ENCODE results near the gene UBE2S.

The UBE2S gene

DNA sequence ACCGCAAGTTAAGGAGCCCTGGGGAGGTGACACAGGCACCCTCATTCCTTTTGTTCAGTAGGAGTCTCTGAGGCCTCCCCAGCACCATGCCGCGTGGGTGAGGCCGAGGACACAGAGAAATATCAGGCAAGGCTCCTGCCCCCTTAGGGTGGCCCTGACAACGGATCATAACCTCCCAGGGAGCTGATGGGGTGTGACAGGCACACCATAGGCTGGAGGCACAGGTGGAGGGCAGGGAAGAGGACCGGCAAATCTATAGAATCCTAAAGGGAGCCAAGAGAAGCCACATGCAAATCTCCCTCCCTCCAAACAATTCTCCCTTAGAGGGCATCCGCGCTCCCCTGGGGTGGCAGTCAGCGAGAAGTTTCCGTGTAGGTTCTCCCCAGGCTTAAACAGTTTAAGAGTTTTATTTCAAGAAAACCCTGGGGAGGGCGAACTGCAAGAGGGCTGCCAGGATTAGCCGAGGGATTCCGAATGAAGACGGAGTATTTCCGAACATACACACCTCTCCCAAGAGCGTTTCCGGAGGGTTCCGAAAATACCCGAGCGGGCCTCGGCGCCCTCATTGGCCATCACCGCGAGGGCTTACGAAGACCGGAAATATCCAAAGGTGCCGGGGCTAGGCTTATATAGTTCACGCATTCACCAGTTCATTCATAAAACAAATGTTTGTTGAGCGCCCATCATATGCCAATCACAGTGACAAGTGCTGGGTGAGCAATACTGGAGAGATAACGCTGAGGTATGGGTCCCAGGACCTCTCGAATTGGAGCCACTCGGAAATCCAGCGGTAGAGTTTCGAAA lies 22.5 kb downstream of the UBE2S start:
- H3K9ac ChIP-seq (ENCODE audit: insufficient read length), result peak overlapping the region; percentile 91
- peaks cover 38% of the 10 kb centered on the region for H3K36me3 ChIP-seq (ENCODE audit: insufficient read depth, low read length)
- TF ChIP-seq EZH2 (IDR thresholded peaks at IDR 0.05), result no peak
- TF ChIP-seq POLR2AphosphoS5 (IDR thresholded peaks at IDR 0.05; ENCODE audit: borderline replicate concordance, low read depth, low read length), result no peak
- TF ChIP-seq FOXP2 (optimal IDR thresholded peaks at IDR 0.05; ENCODE audit: control extremely low read depth, extremely low read length, insufficient read depth), result no peak
- peak overlapping the region; percentile 91 for H3K4me3 ChIP-seq
- peak overlapping the region; percentile 94 for H3K27ac ChIP-seq
- no peaks in the 10 kb centered on the region for H3K9me3 ChIP-seq (ENCODE audit: low read depth, low read length)
- DNase-seq (ENCODE audit: low read depth, low spot score), result peak; percentile 89

DNA sequence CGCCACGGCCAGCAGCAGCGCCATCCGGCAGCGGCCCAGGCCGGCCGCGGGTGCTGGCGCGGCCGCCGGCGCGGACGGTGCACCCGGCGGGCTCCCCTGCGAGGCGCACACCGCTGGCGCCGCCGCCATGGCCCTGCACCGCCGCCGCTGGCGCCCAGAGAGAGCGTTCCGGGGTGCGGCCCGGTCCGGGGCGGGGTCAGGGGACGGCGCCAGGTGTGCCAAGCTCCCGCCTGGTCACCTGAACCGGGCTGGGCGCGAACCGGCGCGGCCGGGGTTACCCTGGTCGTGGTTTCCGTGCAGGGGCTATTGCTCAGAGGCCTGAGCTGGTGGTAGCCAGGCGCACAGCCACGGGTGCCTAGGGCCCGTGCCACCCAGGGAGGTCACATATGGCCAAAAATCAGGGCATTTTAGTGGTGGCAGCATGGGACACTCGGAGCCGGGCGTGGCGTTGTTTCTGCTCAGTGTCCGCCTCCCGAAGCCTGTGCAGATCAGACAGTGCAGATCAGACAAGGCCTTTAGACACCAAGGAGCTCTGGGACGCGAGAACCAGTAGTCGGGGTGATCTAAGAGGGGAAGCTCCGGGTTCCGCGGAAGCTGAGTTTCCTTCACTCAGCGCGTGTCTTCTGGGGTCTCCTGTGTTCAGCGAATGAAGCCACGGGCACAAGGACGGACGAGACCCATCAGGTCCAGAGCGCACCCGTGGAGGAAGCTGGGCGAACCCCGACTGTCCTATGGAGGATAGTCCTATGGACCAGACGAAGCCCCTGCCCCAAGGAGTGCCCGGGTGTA lies 23.3 kb downstream of the UBE2S start, which contains the start of gene TMEM238:
Gene TMEM238, minus strand, starts transcription at position 162 of the 789 bp plus-strand sequence. Its CDS starts 33 bp downstream, at position 129.
- peak within 1 kb of the TSS; percentile 94 for H3K27ac ChIP-seq
- TF ChIP-seq FOXP2 (optimal IDR thresholded peaks at IDR 0.05; ENCODE audit: control extremely low read depth, extremely low read length, insufficient read depth) (no peak), POLR2AphosphoS5 (IDR thresholded peaks at IDR 0.05; ENCODE audit: borderline replicate concordance, low read depth, low read length) (no peak), EZH2 (IDR thresholded peaks at IDR 0.05) (no peak)

GRCh38 chr19:55383279-55384130 lies 24.1 kb downstream of the UBE2S start:
- Histone ChIP-seq H3K9ac (ENCODE audit: insufficient read length) (no peak overlapping the region), H3K27ac (no peak overlapping the region), H3K4me3 (no peak overlapping the region), H3K36me3 (ENCODE audit: insufficient read depth, low read length) (peaks cover 22% of the 10 kb centered on the region), H3K9me3 (ENCODE audit: low read depth, low read length) (no peaks in the 10 kb centered on the region)
- TF ChIP-seq POLR2AphosphoS5 (IDR thresholded peaks at IDR 0.05; ENCODE audit: borderline replicate concordance, low read depth, low read length) (no peak), FOXP2 (optimal IDR thresholded peaks at IDR 0.05; ENCODE audit: control extremely low read depth, extremely low read length, insufficient read depth) (no peak), EZH2 (IDR thresholded peaks at IDR 0.05) (no peak)
- DNase-seq (ENCODE audit: low read depth, low spot score), result no peak

More for the DNA sequence above, 23.3 kb downstream of the UBE2S start, which contains the start of gene TMEM238:
- Histone ChIP-seq H3K36me3 (ENCODE audit: insufficient read depth, low read length) (peaks cover 30% of the 10 kb centered on the region), H3K4me3 (peak within 1 kb of the TSS; percentile 91), H3K9ac (ENCODE audit: insufficient read length) (peak within 1 kb of the TSS; percentile 91), H3K9me3 (ENCODE audit: low read depth, low read length) (no peaks in the 10 kb centered on the region)
- no peak for DNase-seq (ENCODE audit: low read depth, low spot score)

DNA sequence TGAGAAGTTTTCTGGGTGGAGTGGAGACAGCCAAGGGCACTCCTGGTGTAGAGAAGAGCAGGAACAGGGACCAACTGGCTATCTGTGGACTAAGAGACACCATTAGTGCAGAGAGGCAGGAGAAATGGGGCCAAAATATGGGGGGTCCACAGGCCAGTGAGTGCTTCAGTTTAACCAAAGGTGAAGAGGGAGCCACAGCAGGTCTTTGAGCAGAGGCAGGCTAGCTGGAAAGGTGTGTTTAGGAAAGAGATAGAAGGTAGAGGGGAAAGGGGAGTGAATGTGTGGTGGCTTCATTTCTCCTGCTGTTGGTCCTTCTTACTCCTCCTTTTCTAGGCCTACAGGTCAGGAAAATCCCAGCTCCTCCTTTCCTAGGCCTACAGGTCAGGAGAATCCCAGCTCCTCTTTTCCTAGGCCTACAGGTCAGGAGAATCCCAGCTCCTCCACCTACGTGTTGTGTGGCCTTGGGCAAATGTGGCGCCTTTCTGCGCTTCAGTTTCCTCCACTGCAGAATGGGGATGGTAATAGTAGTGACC lies 25.0 kb downstream of the UBE2S start:
- H3K27ac ChIP-seq, result no peak overlapping the region
- no peaks in the 10 kb centered on the region for H3K9me3 ChIP-seq (ENCODE audit: low read depth, low read length)
- no peak overlapping the region for H3K9ac ChIP-seq (ENCODE audit: insufficient read length)
- H3K4me3 ChIP-seq, result no peak overlapping the region
- TF ChIP-seq POLR2AphosphoS5 (IDR thresholded peaks at IDR 0.05; ENCODE audit: borderline replicate concordance, low read depth, low read length) (no peak), FOXP2 (optimal IDR thresholded peaks at IDR 0.05; ENCODE audit: control extremely low read depth, extremely low read length, insufficient read depth) (no peak), EZH2 (IDR thresholded peaks at IDR 0.05) (no peak)
- DNase-seq (ENCODE audit: low read depth, low spot score), result no peak
- H3K36me3 ChIP-seq (ENCODE audit: insufficient read depth, low read length), result peaks cover 13% of the 10 kb centered on the region

- no peak for DNase-seq (ENCODE audit: low read depth, low spot score)
- H3K36me3 ChIP-seq (ENCODE audit: insufficient read depth, low read length), result peaks cover 7% of the 10 kb centered on the region
- H3K4me3 ChIP-seq, result no peak overlapping the region
- no peak for TF ChIP-seq EZH2 (IDR thresholded peaks at IDR 0.05)
- no peak for TF ChIP-seq FOXP2 (optimal IDR thresholded peaks at IDR 0.05; ENCODE audit: control extremely low read depth, extremely low read length, insufficient read depth)
- H3K27ac ChIP-seq, result no peak overlapping the region
- H3K9me3 ChIP-seq (ENCODE audit: low read depth, low read length), result no peaks in the 10 kb centered on the region
- no peak overlapping the region for H3K9ac ChIP-seq (ENCODE audit: insufficient read length)
These were observed 25.6 kb downstream of the UBE2S start for GRCh38 chr19:55382013-55382412.

DNA sequence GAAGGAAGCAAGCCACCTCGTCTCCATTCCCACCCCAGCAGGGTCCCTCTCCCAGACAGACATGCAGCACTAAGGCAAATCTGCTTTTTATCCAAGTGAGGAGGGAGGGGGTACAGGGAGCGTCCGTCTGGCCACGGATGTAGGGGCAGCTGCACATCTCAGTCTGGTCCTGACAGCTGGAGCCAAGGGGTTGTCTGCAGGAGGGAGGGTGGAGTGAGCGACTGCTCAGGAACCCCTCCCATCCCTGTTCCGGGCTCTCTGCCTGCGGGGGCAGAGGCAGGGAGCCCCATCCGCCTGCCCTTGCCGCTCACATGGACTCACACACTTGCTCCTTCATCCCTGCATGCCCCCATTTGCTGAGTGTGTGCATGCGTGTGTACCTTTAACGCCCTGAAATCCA lies 28.4 kb downstream of the UBE2S start:
- TF ChIP-seq POLR2AphosphoS5 (IDR thresholded peaks at IDR 0.05; ENCODE audit: borderline replicate concordance, low read depth, low read length) (no peak), FOXP2 (optimal IDR thresholded peaks at IDR 0.05; ENCODE audit: control extremely low read depth, extremely low read length, insufficient read depth) (no peak), EZH2 (IDR thresholded peaks at IDR 0.05) (no peak)
- no peak overlapping the region for H3K27ac ChIP-seq
- no peak for DNase-seq (ENCODE audit: low read depth, low spot score)
- H3K9me3 ChIP-seq (ENCODE audit: low read depth, low read length), result no peaks in the 10 kb centered on the region
- no peak overlapping the region for H3K4me3 ChIP-seq
- no peaks in the 10 kb centered on the region for H3K36me3 ChIP-seq (ENCODE audit: insufficient read depth, low read length)
- H3K9ac ChIP-seq (ENCODE audit: insufficient read length), result no peak overlapping the region

GRCh38 chr19:55377356-55378131 lies 30.0 kb downstream of the UBE2S start:
- no peak overlapping the region for H3K9ac ChIP-seq (ENCODE audit: insufficient read length)
- H3K36me3 ChIP-seq (ENCODE audit: insufficient read depth, low read length), result no peaks in the 10 kb centered on the region
- no peak overlapping the region for H3K27ac ChIP-seq
- H3K9me3 ChIP-seq (ENCODE audit: low read depth, low read length), result no peaks in the 10 kb centered on the region
- TF ChIP-seq EZH2 (IDR thresholded peaks at IDR 0.05) (no peak), POLR2AphosphoS5 (IDR thresholded peaks at IDR 0.05; ENCODE audit: borderline replicate concordance, low read depth, low read length) (no peak), FOXP2 (optimal IDR thresholded peaks at IDR 0.05; ENCODE audit: control extremely low read depth, extremely low read length, insufficient read depth) (no peak)
- H3K4me3 ChIP-seq, result no peak overlapping the region
- no peak for DNase-seq (ENCODE audit: low read depth, low spot score)
